ENCODE data around the gene CDK2.

The CDK2 gene

DNA sequence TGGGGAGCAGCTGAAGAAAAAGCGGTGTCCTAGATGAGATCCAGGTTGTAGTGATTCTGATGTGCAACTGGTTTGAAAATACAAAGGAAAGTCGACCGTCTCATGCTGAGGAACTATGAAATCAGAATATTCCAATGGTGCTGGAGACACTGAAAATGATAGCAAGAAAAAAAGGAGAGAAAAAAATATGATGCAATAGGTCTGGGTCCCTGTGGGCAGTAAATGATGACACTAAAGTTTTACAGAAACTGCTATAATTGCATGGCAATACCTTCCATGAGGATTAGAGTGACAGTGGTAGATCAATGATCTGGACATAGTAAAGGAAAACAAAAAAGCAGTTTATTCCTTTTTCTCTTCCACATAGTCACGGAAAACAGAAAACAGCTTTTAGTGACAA is 41.3 kb upstream of the CDK2 start:
- Histone ChIP-seq H3K9ac (ENCODE audit: low read length) (peak overlapping the region; percentile 100), H3K9me3 (ENCODE audit: control insufficient read depth, low read length) (no peaks in the 10 kb centered on the region), H3K4me1 (ENCODE audit: control insufficient read depth, insufficient read depth, low read depth, low read length) (peaks cover 3% of the 10 kb centered on the region), H3K27ac (ENCODE audit: low read length, poor library complexity, severe bottlenecking) (no peak overlapping the region), H3K27me3 (ENCODE audit: control insufficient read depth in 1 of 2, insufficient read depth in 1 of 2, low read length in 2 of 2) (no peaks in the 10 kb centered on the region), H2BK12ac (ENCODE audit: low read length in 2 of 2) (no peak overlapping the region), H4K8ac (ENCODE audit: low read length) (no peak overlapping the region), H3K4ac (ENCODE audit: low read depth in 1 of 2, low read length in 2 of 2) (no peak overlapping the region), H2BK15ac (ENCODE audit: low read depth, poor library complexity, severe bottlenecking) (no peak overlapping the region), H3K14ac (ENCODE audit: low read length in 2 of 2) (no peak overlapping the region), H3K4me3 (ENCODE audit: insufficient read depth in 1 of 2, low read depth in 1 of 2, low read length in 2 of 2) (peak overlapping the region in 1 of 2 experiments; percentile 100), H2BK5ac (ENCODE audit: low read depth, low read length, poor library complexity, severe bottlenecking) (no peak overlapping the region), H3K4me2 (ENCODE audit: low read length, poor library complexity, severe bottlenecking) (no peak overlapping the region), H4K91ac (ENCODE audit: low read length) (no peak overlapping the region), H2AFZ (ENCODE audit: low read depth, low read length) (no peak overlapping the region), H2AK5ac (ENCODE audit: low read length, severe bottlenecking) (no peak overlapping the region), H3K18ac (ENCODE audit: low read depth in 1 of 2, low read length in 2 of 2) (no peak overlapping the region), H3K36me3 (ENCODE audit: control insufficient read depth in 1 of 2, insufficient read depth in 2 of 2, low read depth in 1 of 2, low read length in 2 of 2) (peaks cover 8 to 28% of the 10 kb centered on the region in 2 experiments), H3K23ac (ENCODE audit: low read length in 2 of 2) (no peak overlapping the region), H3K79me1 (replicated peaks; ENCODE audit: low read length, poor library complexity, severe bottlenecking) (peaks cover 6% of the 10 kb centered on the region), H2BK120ac (ENCODE audit: low read depth, low read length) (no peak overlapping the region)
- WGBS = 99% methylated on average over 4 of the region's 4 CpGs
- DNase-seq = no peak

DNA sequence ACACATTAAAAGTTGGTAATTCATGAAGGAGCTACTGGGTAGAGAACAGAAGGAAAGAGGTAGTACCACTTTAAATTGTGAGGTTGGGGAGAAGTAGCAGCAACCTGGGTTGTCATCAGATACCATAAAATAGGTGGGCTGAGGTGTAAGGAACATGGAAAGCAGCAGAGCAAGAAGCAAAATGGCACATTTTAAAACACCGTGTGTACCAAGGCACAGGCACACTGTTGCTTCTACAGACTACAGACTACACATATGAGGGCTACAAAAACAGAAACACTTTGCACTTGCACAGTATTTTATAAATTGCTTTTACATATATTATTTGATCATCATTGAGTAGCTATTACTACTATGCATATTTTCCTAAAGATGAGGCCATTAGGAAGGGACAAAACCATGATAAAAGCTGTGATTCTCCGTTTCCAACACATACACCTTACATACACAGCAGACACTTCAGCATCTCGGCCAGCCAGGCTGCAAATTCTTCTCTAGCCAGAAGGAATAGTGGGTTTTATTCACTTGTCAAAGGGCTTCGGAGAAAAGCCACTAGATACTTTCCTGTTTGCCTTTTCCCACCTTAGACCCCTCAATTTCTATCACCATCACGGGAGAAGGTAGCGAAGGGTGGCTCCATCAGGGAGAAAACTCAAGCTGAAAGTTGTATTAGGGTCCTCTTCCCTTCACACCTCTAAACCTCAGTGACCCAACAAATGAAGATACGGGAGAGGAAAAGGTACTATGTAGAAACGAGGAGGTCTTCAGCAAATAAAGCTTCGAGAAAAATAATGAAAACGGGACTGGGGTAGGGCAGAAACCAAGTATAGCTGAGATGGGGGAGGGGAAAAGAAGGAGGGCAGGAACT is 40.5 kb upstream of the CDK2 start:
- Histone ChIP-seq H2AFZ (ENCODE audit: low read depth, low read length) (no peak overlapping the region), H2BK120ac (ENCODE audit: low read depth, low read length) (peak overlapping the region; percentile 62), H3K9me3 (ENCODE audit: control insufficient read depth, low read length) (no peaks in the 10 kb centered on the region), H3K79me1 (replicated peaks; ENCODE audit: low read length, poor library complexity, severe bottlenecking) (peaks cover 6% of the 10 kb centered on the region), H3K23ac (ENCODE audit: low read length in 2 of 2) (no peak overlapping the region), H4K8ac (ENCODE audit: low read length) (peak overlapping the region; percentile 83), H2BK12ac (ENCODE audit: low read length in 2 of 2) (no peak overlapping the region), H3K27me3 (ENCODE audit: control insufficient read depth in 1 of 2, insufficient read depth in 1 of 2, low read length in 2 of 2) (no peaks in the 10 kb centered on the region), H2BK15ac (ENCODE audit: low read depth, poor library complexity, severe bottlenecking) (peak overlapping the region; percentile 76), H3K9ac (ENCODE audit: low read length) (peak overlapping the region; percentile 100), H4K91ac (ENCODE audit: low read length) (no peak overlapping the region), H3K14ac (ENCODE audit: low read length in 2 of 2) (no peak overlapping the region), H3K27ac (ENCODE audit: low read length, poor library complexity, severe bottlenecking) (peak overlapping the region; percentile 93), H3K4me1 (ENCODE audit: control insufficient read depth, insufficient read depth, low read depth, low read length) (peaks cover 8% of the 10 kb centered on the region), H2AK5ac (ENCODE audit: low read length, severe bottlenecking) (peak overlapping the region; percentile 38), H3K4me2 (ENCODE audit: low read length, poor library complexity, severe bottlenecking) (peak overlapping the region; percentile 69), H3K4ac (ENCODE audit: low read depth in 1 of 2, low read length in 2 of 2) (no peak overlapping the region), H3K36me3 (ENCODE audit: control insufficient read depth in 1 of 2, insufficient read depth in 2 of 2, low read depth in 1 of 2, low read length in 2 of 2) (peaks cover 8 to 26% of the 10 kb centered on the region in 2 experiments), H3K18ac (ENCODE audit: low read depth in 1 of 2, low read length in 2 of 2) (peak overlapping the region in 1 of 2 experiments; percentile 65), H3K4me3 (ENCODE audit: insufficient read depth in 1 of 2, low read depth in 1 of 2, low read length in 2 of 2) (peak overlapping the region; percentile 84 to 100), H2BK5ac (ENCODE audit: low read depth, low read length, poor library complexity, severe bottlenecking) (no peak overlapping the region)
- WGBS = 20% methylated on average over 8 of the region's 10 CpGs
- no peak for DNase-seq

DNA sequence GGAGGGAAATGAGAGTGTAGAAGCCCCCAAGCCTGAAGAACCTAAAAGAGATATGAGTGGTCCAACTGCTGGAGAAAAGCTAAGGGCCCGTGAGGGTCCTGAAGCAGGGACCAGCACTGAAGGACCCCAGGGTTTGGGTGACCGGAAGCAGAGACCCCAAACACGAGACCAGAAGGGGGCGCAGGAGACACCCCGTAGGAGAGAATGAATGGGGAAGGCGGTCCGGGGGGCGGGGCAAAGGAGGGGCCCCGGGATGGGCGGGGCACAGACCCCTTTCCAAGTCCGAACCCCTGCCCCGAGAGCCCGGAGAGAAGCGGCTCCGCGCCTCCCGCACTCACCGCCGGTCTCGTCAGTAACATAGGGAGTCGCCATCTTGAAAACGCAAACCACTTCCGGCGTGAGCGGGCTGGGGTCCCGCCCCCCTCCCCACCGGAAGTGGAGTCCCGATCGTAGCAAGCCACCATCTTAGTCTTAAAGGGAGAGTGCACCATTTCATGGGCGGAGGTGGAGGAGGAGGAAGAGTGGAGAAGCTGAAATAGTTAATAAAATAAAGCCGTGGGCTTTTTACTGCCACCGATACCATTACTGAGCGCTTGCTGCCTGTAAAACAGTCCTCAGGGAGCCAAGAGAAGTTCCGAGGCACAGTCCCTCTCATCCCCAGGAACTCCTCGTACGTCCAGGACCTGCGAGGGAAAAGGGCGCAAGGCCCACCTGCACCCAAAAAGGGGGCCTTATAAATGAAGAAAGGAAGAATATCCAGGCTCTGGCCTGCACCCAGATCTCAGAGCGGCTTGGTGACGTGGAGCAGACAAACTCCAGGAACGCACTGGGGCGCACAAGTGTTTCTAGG is 39.7 kb upstream of the CDK2 start:
- H4K8ac ChIP-seq (ENCODE audit: low read length) = peak overlapping the region; percentile 96
- H2BK120ac ChIP-seq (ENCODE audit: low read depth, low read length) = peak overlapping the region; percentile 80
- H2AFZ ChIP-seq (ENCODE audit: low read depth, low read length) = no peak overlapping the region
- peaks cover 5 to 17% of the 10 kb centered on the region in 2 experiments for H3K36me3 ChIP-seq (ENCODE audit: control insufficient read depth in 1 of 2, insufficient read depth in 2 of 2, low read depth in 1 of 2, low read length in 2 of 2)
- H3K27me3 ChIP-seq (ENCODE audit: control insufficient read depth in 1 of 2, insufficient read depth in 1 of 2, low read length in 2 of 2) = no peaks in the 10 kb centered on the region
- H2BK5ac ChIP-seq (ENCODE audit: low read depth, low read length, poor library complexity, severe bottlenecking) = peak overlapping the region; percentile 57
- peak overlapping the region in 1 of 2 experiments; percentile 94 for H3K14ac ChIP-seq (ENCODE audit: low read length in 2 of 2)
- peak overlapping the region; percentile 88 to 98 for H3K4ac ChIP-seq (ENCODE audit: low read depth in 1 of 2, low read length in 2 of 2)
- peaks cover 13% of the 10 kb centered on the region for H3K4me1 ChIP-seq (ENCODE audit: control insufficient read depth, insufficient read depth, low read depth, low read length)
- H3K9me3 ChIP-seq (ENCODE audit: control insufficient read depth, low read length) = no peaks in the 10 kb centered on the region
- WGBS = under 1% methylated on average over 40 of the region's 42 CpGs
- H3K9ac ChIP-seq (ENCODE audit: low read length) = peak overlapping the region; percentile 100
- H3K18ac ChIP-seq (ENCODE audit: low read depth in 1 of 2, low read length in 2 of 2) = peak overlapping the region; percentile 90 to 93
- peak overlapping the region; percentile 65 for H4K91ac ChIP-seq (ENCODE audit: low read length)
- peak overlapping the region; percentile 37 to 40 for H2BK12ac ChIP-seq (ENCODE audit: low read length in 2 of 2)
- H2AK5ac ChIP-seq (ENCODE audit: low read length, severe bottlenecking) = peak overlapping the region; percentile 39
- H3K4me2 ChIP-seq (ENCODE audit: low read length, poor library complexity, severe bottlenecking) = peak overlapping the region; percentile 80
- peak overlapping the region; percentile 93 for H3K27ac ChIP-seq (ENCODE audit: low read length, poor library complexity, severe bottlenecking)
- peak; percentile 96 for DNase-seq
- peak overlapping the region; percentile 76 for H2BK15ac ChIP-seq (ENCODE audit: low read depth, poor library complexity, severe bottlenecking)
- H3K4me3 ChIP-seq (ENCODE audit: insufficient read depth in 1 of 2, low read depth in 1 of 2, low read length in 2 of 2) = peak overlapping the region; percentile 84 to 100
- H3K23ac ChIP-seq (ENCODE audit: low read length in 2 of 2) = peak overlapping the region in 1 of 2 experiments; percentile 71
- peaks cover 8% of the 10 kb centered on the region for H3K79me1 ChIP-seq (replicated peaks; ENCODE audit: low read length, poor library complexity, severe bottlenecking)

All from mesenchymal stem cell (in vitro differentiated cells and primary cell).